GM23338 (cell line): Measurements from ENCODE around the gene PLCL1. TPM values are rescaled to one million over a fixed set of nuclear protein-coding genes. Genes with fewer than 3 reads are reported as not detected.

Experiments used
- ATAC-seq: fragments of 200-7000 bp; cut with Tn5 transposase; 3 replicates; pipeline ENCODE4 v1.9.1; 2020
- DNase-seq: peaks from one replicate; pipeline ENCODE4 v3.0.0-alpha.2; 2015; ENCODE audit warnings: low spot score
- H2AFZ ChIP-seq: fragments of 200-600 bp; sonication (generic); 2 replicates; pipeline ENCODE4 v1.8.0; 2016; ENCODE audit warnings: antibody characterized with exemption, mild to moderate bottlenecking, moderate library complexity
- H3F3A ChIP-seq: fragments of 200-600 bp; sonication (generic); replicated peaks from 2 replicates; pipeline ENCODE4 v1.8.0; 2017; ENCODE audit warnings: antibody characterized with exemption, mixed run types, low read depth
- H3K27ac ChIP-seq: fragments of 200-600 bp; sonication (generic); 2 replicates; pipeline ENCODE4 v1.6.1; 2016; ENCODE audit warnings: low read depth
- H3K27me3 ChIP-seq: fragments of 200-600 bp; sonication (generic); 2 replicates; pipeline ENCODE4 v1.8.0; 2016; ENCODE audit warnings: mild to moderate bottlenecking, mixed run types, moderate library complexity; ENCODE audit not compliant: insufficient read depth
- H3K36me3 ChIP-seq: fragments of 200-600 bp; sonication (generic); 2 replicates; pipeline ENCODE4 v1.8.0; 2016; ENCODE audit warnings: mild to moderate bottlenecking; ENCODE audit not compliant: insufficient read depth
- H3K4me1 ChIP-seq: fragments of 200-600 bp; sonication (generic); 2 replicates; pipeline ENCODE4 v1.8.0; 2016; ENCODE audit warnings: mild to moderate bottlenecking, moderate library complexity; ENCODE audit not compliant: insufficient read depth
- H3K4me2 ChIP-seq: fragments of 200-600 bp; sonication (generic); 2 replicates; pipeline ENCODE4 v1.7.1; 2017; ENCODE audit warnings: mixed run types
- H3K4me3 ChIP-seq: fragments of 200-600 bp; sonication (generic); 2 replicates; pipeline ENCODE4 v1.6.1; 2016; ENCODE audit warnings: mixed run types
- H3K79me2 ChIP-seq: fragments of 200-600 bp; sonication (generic); replicated peaks from 2 replicates; pipeline ENCODE4 v1.8.0; 2017; ENCODE audit warnings: mild to moderate bottlenecking; ENCODE audit not compliant: insufficient read depth
- H3K9me2 ChIP-seq: fragments of 200-600 bp; sonication (generic); 2 replicates; pipeline ENCODE4 v1.8.0; 2017; ENCODE audit not compliant: insufficient read depth
- H4K20me1 ChIP-seq: fragments of 200-600 bp; sonication (generic); replicated peaks from 2 replicates; pipeline ENCODE4 v1.8.0; 2017; ENCODE audit warnings: mild to moderate bottlenecking; ENCODE audit not compliant: insufficient read depth
- H3K27ac Mint-ChIP-seq: 2 replicates; pipeline ENCODE4 v1.8.0; 2020; ENCODE audit warnings: inconsistent platforms, mild to moderate bottlenecking, moderate library complexity, mixed read lengths
- H3K27me3 Mint-ChIP-seq: 3 replicates; pipeline ENCODE4 v1.8.0; 2022; ENCODE audit warnings: low read depth, mild to moderate bottlenecking, moderate library complexity, mixed read lengths, inconsistent platforms; ENCODE audit not compliant: insufficient read depth, poor library complexity
- H3K36me3 Mint-ChIP-seq: 3 replicates; pipeline ENCODE4 v1.8.0; 2021; ENCODE audit warnings: low read depth, mild to moderate bottlenecking, inconsistent platforms, moderate library complexity, mixed read lengths
- H3K4me1 Mint-ChIP-seq: 3 replicates; pipeline ENCODE4 v1.8.0; 2020; ENCODE audit warnings: mild to moderate bottlenecking, inconsistent platforms, mixed read lengths
- H3K4me3 Mint-ChIP-seq: 3 replicates; pipeline ENCODE4 v1.8.0; 2021; ENCODE audit warnings: moderate library complexity, mild to moderate bottlenecking, inconsistent platforms, mixed read lengths
- H3K9me3 Mint-ChIP-seq: 3 replicates; pipeline ENCODE4 v1.8.0; 2020; ENCODE audit warnings: moderate library complexity, mild to moderate bottlenecking, inconsistent platforms, mixed read lengths
- CREB1 ChIP-seq: fragments of 250-450 bp; sonication (Bioruptor Pico); IDR thresholded peaks from 2 replicates; pipeline ENCODE4 v1.5.0; 2020; ENCODE audit warnings: low read depth, mild to moderate bottlenecking, moderate library complexity
- CTCF ChIP-seq, 2 experiments: fragments of 200-600 bp in 1 of 2; sonication (generic) in 1 of 2; conservative IDR thresholded peaks; 2 replicates each; pipeline versions ENCODE4 v1.5.1 to v1.6.1; 2016 to 2017; ENCODE audit warnings: antibody characterized with exemption in 2 of 2, low read depth in 2 of 2, mild to moderate bottlenecking in 2 of 2, moderate library complexity in 1 of 2
- EZH2 ChIP-seq: fragments of 200-600 bp; sonication (generic); IDR thresholded peaks from one replicate; pipeline ENCODE4 v1.8.0; 2017; ENCODE audit warnings: antibody characterized with exemption, mild to moderate bottlenecking, low read depth; ENCODE audit not compliant: unreplicated experiment
- JUNB ChIP-seq: IDR thresholded peaks from one replicate; pipeline ENCODE4 v1.6.1; 2016; ENCODE audit warnings: antibody characterized with exemption; ENCODE audit not compliant: unreplicated experiment
- ZNF331 ChIP-seq: fragments of 250-450 bp; sonication (Bioruptor Pico); IDR thresholded peaks from 2 replicates; pipeline ENCODE4 v1.5.0; 2020; ENCODE audit warnings: low read depth, mild to moderate bottlenecking, moderate library complexity
- polyA plus RNA-seq: library from polyadenylated mRNA; unstranded; fragments of >200 nt; fragmentation: Nextera tagmentation; extraction: Ambion mirVana; gene quantifications from 2 replicates; pipeline ENCODE4 v1.2.1, GENCODE V29; 2016
- total RNA-seq: library from RNA; depleted of rRNA; stranded (reverse); fragments of >200 nt; shearing (Covaris generic); gene quantifications from 2 replicates; pipeline ENCODE4 v1.2.3, GENCODE V29; 2014
- TF ChIP-seq, protein P1 (sequence below): fragments of 250-450 bp; sonication (Bioruptor Pico); IDR thresholded peaks from 2 replicates; pipeline ENCODE4 v1.5.0; 2020; ENCODE audit warnings: mild to moderate bottlenecking, moderate library complexity
- TF ChIP-seq, protein P2 (sequence below): IDR thresholded peaks from 2 replicates; pipeline ENCODE4 v1.6.1; 2016; ENCODE audit warnings: antibody characterized with exemption

Gene PLCL1
- total and polyA plus RNA-seq, 2 experiments from 2014 or later: not detected

DNA sequence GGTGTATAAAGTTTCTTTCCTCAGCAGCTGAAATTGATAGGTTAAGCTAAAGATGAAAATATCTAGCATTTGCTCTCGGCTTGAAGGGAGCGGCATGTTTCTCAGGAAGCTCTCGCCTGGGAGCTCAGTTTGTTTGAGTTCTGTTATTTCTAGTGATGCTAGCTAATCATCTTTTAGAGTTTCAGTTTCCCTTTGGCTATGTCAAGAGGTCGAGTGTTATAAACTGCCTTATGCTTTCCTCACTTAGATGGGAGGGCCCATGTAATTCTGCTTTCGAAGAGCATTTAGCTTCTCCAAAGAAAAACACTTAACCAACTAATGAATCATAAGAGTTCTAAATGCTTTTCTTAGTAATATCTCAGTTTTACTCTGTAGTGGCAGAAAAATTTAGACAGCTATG, 33.6 kb downstream of the PLCL1 start:
- H3K27ac Mint-ChIP-seq: no peak overlapping the region
- Histone ChIP-seq H3K79me2 (no peaks in the 10 kb centered on the region), H3F3A (no peaks in the 10 kb centered on the region), H3K27ac (no peak overlapping the region), H2AFZ (no peak overlapping the region), H3K4me2 (no peak overlapping the region), H3K4me1 (no peaks in the 10 kb centered on the region), H4K20me1 (no peaks in the 10 kb centered on the region), H3K36me3 (no peaks in the 10 kb centered on the region), H3K9me2 (0 out of 2 replicates have a peak, but pooled peaks cover 4% of the 10 kb centered on the region), H3K27me3 (no peaks in the 10 kb centered on the region), H3K4me3 (no peak overlapping the region)
- H3K27me3 Mint-ChIP-seq: no peaks in the 10 kb centered on the region
- no peaks in the 10 kb centered on the region for H3K4me1 Mint-ChIP-seq
- H3K9me3 Mint-ChIP-seq: no peaks in the 10 kb centered on the region; the same call in 2 of the 3 replicates
- no peaks in the 10 kb centered on the region for H3K36me3 Mint-ChIP-seq
- H3K4me3 Mint-ChIP-seq: no peak overlapping the region
- no peak for TF ChIP-seq CREB1 (CRISPR knock-in tag)
- TF ChIP-seq, protein P1, sequence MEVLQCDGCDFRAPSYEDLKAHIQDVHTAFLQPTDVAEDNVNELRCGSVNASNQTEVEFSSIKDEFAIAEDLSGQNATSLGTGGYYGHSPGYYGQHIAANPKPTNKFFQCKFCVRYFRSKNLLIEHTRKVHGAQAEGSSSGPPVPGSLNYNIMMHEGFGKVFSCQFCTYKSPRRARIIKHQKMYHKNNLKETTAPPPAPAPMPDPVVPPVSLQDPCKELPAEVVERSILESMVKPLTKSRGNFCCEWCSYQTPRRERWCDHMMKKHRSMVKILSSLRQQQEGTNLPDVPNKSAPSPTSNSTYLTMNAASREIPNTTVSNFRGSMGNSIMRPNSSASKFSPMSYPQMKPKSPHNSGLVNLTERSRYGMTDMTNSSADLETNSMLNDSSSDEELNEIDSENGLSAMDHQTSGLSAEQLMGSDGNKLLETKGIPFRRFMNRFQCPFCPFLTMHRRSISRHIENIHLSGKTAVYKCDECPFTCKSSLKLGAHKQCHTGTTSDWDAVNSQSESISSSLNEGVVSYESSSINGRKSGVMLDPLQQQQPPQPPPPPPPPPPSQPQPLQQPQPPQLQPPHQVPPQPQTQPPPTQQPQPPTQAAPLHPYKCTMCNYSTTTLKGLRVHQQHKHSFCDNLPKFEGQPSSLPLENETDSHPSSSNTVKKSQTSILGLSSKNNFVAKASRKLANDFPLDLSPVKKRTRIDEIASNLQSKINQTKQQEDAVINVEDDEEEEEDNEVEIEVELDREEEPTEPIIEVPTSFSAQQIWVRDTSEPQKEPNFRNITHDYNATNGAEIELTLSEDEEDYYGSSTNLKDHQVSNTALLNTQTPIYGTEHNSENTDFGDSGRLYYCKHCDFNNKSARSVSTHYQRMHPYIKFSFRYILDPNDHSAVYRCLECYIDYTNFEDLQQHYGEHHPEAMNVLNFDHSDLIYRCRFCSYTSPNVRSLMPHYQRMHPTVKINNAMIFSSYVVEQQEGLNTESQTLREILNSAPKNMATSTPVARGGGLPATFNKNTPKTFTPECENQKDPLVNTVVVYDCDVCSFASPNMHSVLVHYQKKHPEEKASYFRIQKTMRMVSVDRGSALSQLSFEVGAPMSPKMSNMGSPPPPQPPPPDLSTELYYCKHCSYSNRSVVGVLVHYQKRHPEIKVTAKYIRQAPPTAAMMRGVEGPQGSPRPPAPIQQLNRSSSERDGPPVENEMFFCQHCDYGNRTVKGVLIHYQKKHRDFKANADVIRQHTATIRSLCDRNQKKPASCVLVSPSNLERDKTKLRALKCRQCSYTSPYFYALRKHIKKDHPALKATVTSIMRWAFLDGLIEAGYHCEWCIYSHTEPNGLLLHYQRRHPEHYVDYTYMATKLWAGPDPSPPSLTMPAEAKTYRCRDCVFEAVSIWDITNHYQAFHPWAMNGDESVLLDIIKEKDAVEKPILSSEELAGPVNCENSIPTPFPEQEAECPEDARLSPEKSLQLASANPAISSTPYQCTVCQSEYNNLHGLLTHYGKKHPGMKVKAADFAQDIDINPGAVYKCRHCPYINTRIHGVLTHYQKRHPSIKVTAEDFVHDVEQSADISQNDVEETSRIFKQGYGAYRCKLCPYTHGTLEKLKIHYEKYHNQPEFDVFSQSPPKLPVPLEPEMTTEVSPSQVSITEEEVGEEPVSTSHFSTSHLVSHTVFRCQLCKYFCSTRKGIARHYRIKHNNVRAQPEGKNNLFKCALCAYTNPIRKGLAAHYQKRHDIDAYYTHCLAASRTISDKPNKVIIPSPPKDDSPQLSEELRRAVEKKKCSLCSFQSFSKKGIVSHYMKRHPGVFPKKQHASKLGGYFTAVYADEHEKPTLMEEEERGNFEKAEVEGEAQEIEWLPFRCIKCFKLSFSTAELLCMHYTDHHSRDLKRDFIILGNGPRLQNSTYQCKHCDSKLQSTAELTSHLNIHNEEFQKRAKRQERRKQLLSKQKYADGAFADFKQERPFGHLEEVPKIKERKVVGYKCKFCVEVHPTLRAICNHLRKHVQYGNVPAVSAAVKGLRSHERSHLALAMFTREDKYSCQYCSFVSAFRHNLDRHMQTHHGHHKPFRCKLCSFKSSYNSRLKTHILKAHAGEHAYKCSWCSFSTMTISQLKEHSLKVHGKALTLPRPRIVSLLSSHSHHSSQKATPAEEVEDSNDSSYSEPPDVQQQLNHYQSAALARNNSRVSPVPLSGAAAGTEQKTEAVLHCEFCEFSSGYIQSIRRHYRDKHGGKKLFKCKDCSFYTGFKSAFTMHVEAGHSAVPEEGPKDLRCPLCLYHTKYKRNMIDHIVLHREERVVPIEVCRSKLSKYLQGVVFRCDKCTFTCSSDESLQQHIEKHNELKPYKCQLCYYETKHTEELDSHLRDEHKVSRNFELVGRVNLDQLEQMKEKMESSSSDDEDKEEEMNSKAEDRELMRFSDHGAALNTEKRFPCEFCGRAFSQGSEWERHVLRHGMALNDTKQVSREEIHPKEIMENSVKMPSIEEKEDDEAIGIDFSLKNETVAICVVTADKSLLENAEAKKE (CRISPR knock-in tag): no peak
- no peak for TF ChIP-seq CTCF (conservative IDR thresholded peaks at IDR 0.05; ENCODE audit: low read depth in 2 of 2)
- TF ChIP-seq, protein P2, sequence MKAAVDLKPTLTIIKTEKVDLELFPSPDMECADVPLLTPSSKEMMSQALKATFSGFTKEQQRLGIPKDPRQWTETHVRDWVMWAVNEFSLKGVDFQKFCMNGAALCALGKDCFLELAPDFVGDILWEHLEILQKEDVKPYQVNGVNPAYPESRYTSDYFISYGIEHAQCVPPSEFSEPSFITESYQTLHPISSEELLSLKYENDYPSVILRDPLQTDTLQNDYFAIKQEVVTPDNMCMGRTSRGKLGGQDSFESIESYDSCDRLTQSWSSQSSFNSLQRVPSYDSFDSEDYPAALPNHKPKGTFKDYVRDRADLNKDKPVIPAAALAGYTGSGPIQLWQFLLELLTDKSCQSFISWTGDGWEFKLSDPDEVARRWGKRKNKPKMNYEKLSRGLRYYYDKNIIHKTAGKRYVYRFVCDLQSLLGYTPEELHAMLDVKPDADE: no peak
- TF ChIP-seq EZH2: no peak
- TF ChIP-seq ZNF331 (CRISPR knock-in tag): no peak
- TF ChIP-seq JUNB: no peak
- DNase-seq (no peak), ATAC-seq (no peak)
